ENCODE data around the gene CDK5RAP1. TPM values are rescaled to one million over a fixed set of nuclear protein-coding genes. Genes with fewer than 3 reads are reported as not detected.

CDK5RAP1 gene
- total and polyA plus RNA-seq, 2 donors = 25.6 to 62.6 TPM

GRCh38 chr20:33348136-33348937 is 53.0 kb downstream of the CDK5RAP1 start:
- no peaks in the 10 kb centered on the region for H3K9me3 ChIP-seq (ENCODE audit: control insufficient read depth in 2 of 2, insufficient read depth in 1 of 2, low read length in 1 of 2)
- no peaks in the 10 kb centered on the region for H3K27me3 ChIP-seq (ENCODE audit: control insufficient read depth in 2 of 2, insufficient read depth in 1 of 2, low read length in 1 of 2)
- DNase-seq (ENCODE audit: low read depth in 6 of 9, low spot score in 9 of 9) = no peak
- H3K4me1 ChIP-seq (ENCODE audit: control insufficient read depth in 2 of 2, insufficient read depth in 2 of 2, low read length in 2 of 2) = no peaks in the 10 kb centered on the region
- H3K36me3 ChIP-seq (ENCODE audit: control insufficient read depth in 2 of 2, insufficient read depth in 2 of 2, low read length in 1 of 2) = peaks cover 10 to 19% of the 10 kb centered on the region in 2 donors
- 98% methylated on average over 11 of the region's 11 CpGs for WGBS
- H3K27ac ChIP-seq (ENCODE audit: low read depth in 1 of 2, low read length in 1 of 2) = no peak overlapping the region
- H3K4me3 ChIP-seq (ENCODE audit: low read length in 2 of 2) = no peak overlapping the region

- Histone ChIP-seq H3K4me3 (ENCODE audit: low read length in 2 of 2) (no peak overlapping the region), H3K4me1 (ENCODE audit: control insufficient read depth in 2 of 2, insufficient read depth in 2 of 2, low read length in 2 of 2) (no peaks in the 10 kb centered on the region), H3K27me3 (ENCODE audit: control insufficient read depth in 2 of 2, insufficient read depth in 1 of 2, low read length in 1 of 2) (no peaks in the 10 kb centered on the region), H3K36me3 (ENCODE audit: control insufficient read depth in 2 of 2, insufficient read depth in 2 of 2, low read length in 1 of 2) (peaks cover 4 to 12% of the 10 kb centered on the region in 2 donors), H3K9me3 (ENCODE audit: control insufficient read depth in 2 of 2, insufficient read depth in 1 of 2, low read length in 1 of 2) (no peaks in the 10 kb centered on the region), H3K27ac (ENCODE audit: low read depth in 1 of 2, low read length in 1 of 2) (no peak overlapping the region)
- WGBS = 81% methylated on average over 9 of the region's 9 CpGs
- no peak for DNase-seq (ENCODE audit: low read depth in 6 of 9, low spot score in 9 of 9)
Observed at GRCh38 chr20:33345342-33345741, 56.0 kb downstream of the CDK5RAP1 start.

- H3K27ac ChIP-seq (ENCODE audit: low read depth in 1 of 2, low read length in 1 of 2) = no peak overlapping the region
- no peak for DNase-seq (ENCODE audit: low read depth in 6 of 9, low spot score in 9 of 9)
- H3K4me3 ChIP-seq (ENCODE audit: low read length in 2 of 2) = no peak overlapping the region
- H3K27me3 ChIP-seq (ENCODE audit: control insufficient read depth in 2 of 2, insufficient read depth in 1 of 2, low read length in 1 of 2) = no peaks in the 10 kb centered on the region
- H3K4me1 ChIP-seq (ENCODE audit: control insufficient read depth in 2 of 2, insufficient read depth in 2 of 2, low read length in 2 of 2) = no peaks in the 10 kb centered on the region
- peaks cover 0 to 5% of the 10 kb centered on the region in 2 donors for H3K36me3 ChIP-seq (ENCODE audit: control insufficient read depth in 2 of 2, insufficient read depth in 2 of 2, low read length in 1 of 2)
- WGBS = over 99% methylated on average over 4 of the region's 4 CpGs
- H3K9me3 ChIP-seq (ENCODE audit: control insufficient read depth in 2 of 2, insufficient read depth in 1 of 2, low read length in 1 of 2) = no peaks in the 10 kb centered on the region
Observed at GRCh38 chr20:33343521-33343920, 57.8 kb downstream of the CDK5RAP1 start.

- peaks cover 0 to 3% of the 10 kb centered on the region in 2 donors for H3K9me3 ChIP-seq (ENCODE audit: control insufficient read depth in 2 of 2, insufficient read depth in 1 of 2, low read length in 1 of 2)
- H3K4me1 ChIP-seq (ENCODE audit: control insufficient read depth in 2 of 2, insufficient read depth in 2 of 2, low read length in 2 of 2) = no peaks in the 10 kb centered on the region
- no peak for DNase-seq (ENCODE audit: low read depth in 6 of 9, low spot score in 9 of 9)
- WGBS = 75% methylated on average over 8 of the region's 8 CpGs
- H3K27ac ChIP-seq (ENCODE audit: low read depth in 1 of 2, low read length in 1 of 2) = no peak overlapping the region
- no peaks in the 10 kb centered on the region for H3K36me3 ChIP-seq (ENCODE audit: control insufficient read depth in 2 of 2, insufficient read depth in 2 of 2, low read length in 1 of 2)
- no peak overlapping the region for H3K4me3 ChIP-seq (ENCODE audit: low read length in 2 of 2)
- H3K27me3 ChIP-seq (ENCODE audit: control insufficient read depth in 2 of 2, insufficient read depth in 1 of 2, low read length in 1 of 2) = no peaks in the 10 kb centered on the region
Observed at GRCh38 chr20:33339515-33340058, 61.7 kb downstream of the CDK5RAP1 start.

GRCh38 chr20:33338467-33339258 is 62.7 kb downstream of the CDK5RAP1 start:
- Histone ChIP-seq H3K4me3 (ENCODE audit: low read length in 2 of 2) (no peak overlapping the region), H3K4me1 (ENCODE audit: control insufficient read depth in 2 of 2, insufficient read depth in 2 of 2, low read length in 2 of 2) (no peaks in the 10 kb centered on the region), H3K9me3 (ENCODE audit: control insufficient read depth in 2 of 2, insufficient read depth in 1 of 2, low read length in 1 of 2) (peaks cover 0 to 3% of the 10 kb centered on the region in 2 donors), H3K27ac (ENCODE audit: low read depth in 1 of 2, low read length in 1 of 2) (no peak overlapping the region), H3K36me3 (ENCODE audit: control insufficient read depth in 2 of 2, insufficient read depth in 2 of 2, low read length in 1 of 2) (no peaks in the 10 kb centered on the region), H3K27me3 (ENCODE audit: control insufficient read depth in 2 of 2, insufficient read depth in 1 of 2, low read length in 1 of 2) (no peaks in the 10 kb centered on the region)
- 92% methylated on average over 5 of the region's 5 CpGs for WGBS
- DNase-seq (ENCODE audit: low read depth in 6 of 9, low spot score in 9 of 9) = no peak

GRCh38 chr20:33337531-33338165 is 63.7 kb downstream of the CDK5RAP1 start:
- H3K36me3 ChIP-seq (ENCODE audit: control insufficient read depth in 2 of 2, insufficient read depth in 2 of 2, low read length in 1 of 2) = no peaks in the 10 kb centered on the region
- H3K4me3 ChIP-seq (ENCODE audit: low read length in 2 of 2) = no peak overlapping the region
- H3K27ac ChIP-seq (ENCODE audit: low read depth in 1 of 2, low read length in 1 of 2) = no peak overlapping the region
- H3K9me3 ChIP-seq (ENCODE audit: control insufficient read depth in 2 of 2, insufficient read depth in 1 of 2, low read length in 1 of 2) = peaks cover 0 to 3% of the 10 kb centered on the region in 2 donors
- H3K27me3 ChIP-seq (ENCODE audit: control insufficient read depth in 2 of 2, insufficient read depth in 1 of 2, low read length in 1 of 2) = no peaks in the 10 kb centered on the region
- H3K4me1 ChIP-seq (ENCODE audit: control insufficient read depth in 2 of 2, insufficient read depth in 2 of 2, low read length in 2 of 2) = no peaks in the 10 kb centered on the region
- DNase-seq (ENCODE audit: low read depth in 6 of 9, low spot score in 9 of 9) = no peak
- 78% methylated on average over 6 of the region's 6 CpGs for WGBS

- Histone ChIP-seq H3K4me1 (ENCODE audit: control insufficient read depth in 2 of 2, insufficient read depth in 2 of 2, low read length in 2 of 2) (no peaks in the 10 kb centered on the region), H3K4me3 (ENCODE audit: low read length in 2 of 2) (no peak overlapping the region), H3K9me3 (ENCODE audit: control insufficient read depth in 2 of 2, insufficient read depth in 1 of 2, low read length in 1 of 2) (peaks cover 0 to 3% of the 10 kb centered on the region in 2 donors), H3K36me3 (ENCODE audit: control insufficient read depth in 2 of 2, insufficient read depth in 2 of 2, low read length in 1 of 2) (no peaks in the 10 kb centered on the region), H3K27ac (ENCODE audit: low read depth in 1 of 2, low read length in 1 of 2) (no peak overlapping the region), H3K27me3 (ENCODE audit: control insufficient read depth in 2 of 2, insufficient read depth in 1 of 2, low read length in 1 of 2) (no peaks in the 10 kb centered on the region)
- WGBS = 85% methylated on average over 8 of the region's 8 CpGs
- DNase-seq (ENCODE audit: low read depth in 6 of 9, low spot score in 9 of 9) = no peak
Observed at GRCh38 chr20:33337119-33337518, 64.2 kb downstream of the CDK5RAP1 start.

- Histone ChIP-seq H3K36me3 (ENCODE audit: control insufficient read depth in 2 of 2, insufficient read depth in 2 of 2, low read length in 1 of 2) (no peaks in the 10 kb centered on the region), H3K4me1 (ENCODE audit: control insufficient read depth in 2 of 2, insufficient read depth in 2 of 2, low read length in 2 of 2) (no peaks in the 10 kb centered on the region), H3K27ac (ENCODE audit: low read depth in 1 of 2, low read length in 1 of 2) (no peak overlapping the region), H3K27me3 (ENCODE audit: control insufficient read depth in 2 of 2, insufficient read depth in 1 of 2, low read length in 1 of 2) (no peaks in the 10 kb centered on the region), H3K9me3 (ENCODE audit: control insufficient read depth in 2 of 2, insufficient read depth in 1 of 2, low read length in 1 of 2) (peaks cover 0 to 3% of the 10 kb centered on the region in 2 donors), H3K4me3 (ENCODE audit: low read length in 2 of 2) (no peak overlapping the region)
- 94% methylated on average over 3 of the region's 3 CpGs for WGBS
- DNase-seq (ENCODE audit: low read depth in 6 of 9, low spot score in 9 of 9) = no peak
Observed at GRCh38 chr20:33336375-33336774, 64.9 kb downstream of the CDK5RAP1 start.

Data from thymus (tissue), 11 donors.